CD14-positive monocyte (primary cell): Measurements from ENCODE around the gene MAP2. TPM values are rescaled to one million over a fixed set of nuclear protein-coding genes. Genes with fewer than 3 reads are reported as not detected.

ENCODE experiments used
- DNase-seq, 3 donors: peaks; one replicate each; pipeline ENCODE4 v3.0.0-alpha.2; 2011 to 2022
- H2AFZ ChIP-seq: 2 replicates; pipeline ENCODE4 v1.6.0; 2012; ENCODE audit warnings: mild to moderate bottlenecking, low read depth, low read length, inconsistent platforms; ENCODE audit not compliant: insufficient read depth, poor library complexity, severe bottlenecking
- H3K27ac ChIP-seq, 2 donors: 1 replicate in 1 of 2; 2 replicates in 1 of 2; pipeline ENCODE4 v1.5.1; 2012 to 2013; ENCODE audit warnings: low read length in 2 of 2, control low read depth in 1 of 2, inconsistent platforms in 1 of 2, low read depth in 1 of 2, mild to moderate bottlenecking in 1 of 2
- H3K27me3 ChIP-seq, 2 donors: one replicate each; pipeline versions ENCODE4 v1.6.0 to v1.6.1; 2011 to 2013; ENCODE audit warnings: low read length in 2 of 2; ENCODE audit not compliant: control insufficient read depth in 2 of 2, insufficient read depth in 2 of 2
- H3K36me3 ChIP-seq, 2 donors: replicated peaks in 1 of 2; 1 replicate in 1 of 2; 2 replicates in 1 of 2; pipeline versions ENCODE4 v1.5.1 to v1.6.1; 2012 to 2013; ENCODE audit warnings: low read length in 2 of 2, control low read depth in 1 of 2, inconsistent platforms in 1 of 2, mild to moderate bottlenecking in 1 of 2; ENCODE audit not compliant: insufficient read depth in 2 of 2, control insufficient read depth in 1 of 2
- H3K4me1 ChIP-seq, 2 donors: 1 replicate in 1 of 2; 2 replicates in 1 of 2; pipeline versions ENCODE4 v1.5.1 to v1.6.1; 2012 to 2013; ENCODE audit warnings: low read length in 2 of 2, control low read depth in 1 of 2, inconsistent platforms in 1 of 2, mild to moderate bottlenecking in 1 of 2, moderate library complexity in 1 of 2; ENCODE audit not compliant: insufficient read depth in 2 of 2, control insufficient read depth in 1 of 2
- H3K4me2 ChIP-seq: replicated peaks from 2 replicates; pipeline ENCODE3; 2012; ENCODE audit warnings: low read length, moderate library complexity, mild to moderate bottlenecking; ENCODE audit not compliant: poor library complexity, severe bottlenecking; ENCODE audit errors: extremely low read depth
- H3K4me3 ChIP-seq, 3 experiments: fragments of 200-600 bp in 1 of 3; sonication (generic) in 1 of 3; replicated peaks in 1 of 3; 1 replicate in 2 of 3; 2 replicates in 1 of 3; pipeline ENCODE4 v1.5.1; 2011 to 2013; ENCODE audit warnings: low read length in 3 of 3, mild to moderate bottlenecking in 3 of 3, control low read depth in 2 of 3, low read depth in 2 of 3, inconsistent platforms in 1 of 3, moderate library complexity in 1 of 3
- H3K79me2 ChIP-seq: 2 replicates; pipeline ENCODE4 v1.6.0; 2012; ENCODE audit warnings: mild to moderate bottlenecking, control low read depth, inconsistent platforms, low read length, moderate library complexity; ENCODE audit not compliant: insufficient read depth
- H3K9ac ChIP-seq: 2 replicates; pipeline ENCODE4 v1.6.0; 2017; ENCODE audit warnings: low read length, mild to moderate bottlenecking; ENCODE audit not compliant: insufficient read depth, poor library complexity, severe bottlenecking
- H3K9me3 ChIP-seq, 2 donors: replicated peaks in 1 of 2; 1 replicate in 1 of 2; 2 replicates in 1 of 2; pipeline versions ENCODE4 v1.5.1 to v1.6.1; 2012 to 2013; ENCODE audit warnings: low read length in 2 of 2, control low read depth in 1 of 2; ENCODE audit not compliant: control insufficient read depth in 1 of 2, insufficient read depth in 1 of 2
- H4K20me1 ChIP-seq: 2 replicates; pipeline ENCODE4 v1.6.0; 2012; ENCODE audit warnings: mild to moderate bottlenecking, low read length, control low read depth, moderate library complexity; ENCODE audit not compliant: insufficient read depth
- H3K27ac Mint-ChIP-seq, 7 donors: one replicate each; pipeline ENCODE4 v1.8.0; 2020; ENCODE audit warnings: mild to moderate bottlenecking in 7 of 7, mixed read lengths in 7 of 7, moderate library complexity in 6 of 7, inconsistent platforms in 2 of 7
- H3K27me3 Mint-ChIP-seq, 3 donors: one replicate each; pipeline ENCODE4 v1.8.0; 2021 to 2022; ENCODE audit warnings: low read depth in 3 of 3, mild to moderate bottlenecking in 3 of 3, mixed read lengths in 3 of 3, moderate library complexity in 3 of 3, inconsistent platforms in 1 of 3
- H3K36me3 Mint-ChIP-seq, 2 donors: one replicate each; pipeline ENCODE4 v1.8.0; 2020; ENCODE audit warnings: mixed read lengths in 2 of 2, inconsistent platforms in 1 of 2, mild to moderate bottlenecking in 1 of 2
- H3K4me1 Mint-ChIP-seq: one replicate; pipeline ENCODE4 v1.8.0; 2020; ENCODE audit warnings: mild to moderate bottlenecking, mixed read lengths
- H3K4me3 Mint-ChIP-seq, 2 donors: one replicate each; pipeline ENCODE4 v1.8.0; 2020; ENCODE audit warnings: mild to moderate bottlenecking in 2 of 2, mixed read lengths in 2 of 2, moderate library complexity in 1 of 2
- H3K9me3 Mint-ChIP-seq, 7 donors: one replicate each; pipeline ENCODE4 v1.8.0; 2020 to 2022; ENCODE audit warnings: mixed read lengths in 7 of 7, mild to moderate bottlenecking in 6 of 7, moderate library complexity in 6 of 7, inconsistent platforms in 2 of 7
- WGBS: methylation state at CpG from one replicate; pipeline ENCODE4 v1.1.5; 2013; ENCODE audit warnings: missing lambda C conversion rate; ENCODE audit not compliant: insufficient coverage; 5-methylcytosine and 5-hydroxymethylcytosine counted together
- intact Hi-C, 2 donors: fragments of 100-400 bp; cut with micrococcal nuclease; formaldehyde crosslinking; loops; one replicate each; pipeline versions ENCODE4 v1.15.0 to v1.15.1; 2023
- polyA plus RNA-seq, 3 donors: library from polyadenylated mRNA; depleted of rRNA in 1 of 3; unstranded in 2 of 3; stranded (reverse) in 1 of 3; fragments of 300-500 nt in 2 of 3; fragments of >200 nt in 1 of 3; fragmentation: Illumina TruSeq in 2 of 3; gene quantifications; 1 replicate in 2 of 3; 2 replicates in 1 of 3; pipeline ENCODE4 v1.2.3, GENCODE V29; 2012 to 2021
- TF ChIP-seq, protein P1 (sequence below): fragments of 200-600 bp; IDR thresholded peaks from one replicate; pipeline ENCODE4 v1.8.0; 2022; ENCODE audit warnings: antibody characterized with exemption, mild to moderate bottlenecking

Gene MAP2
- polyA plus RNA-seq, 3 donors: not detected

DNA sequence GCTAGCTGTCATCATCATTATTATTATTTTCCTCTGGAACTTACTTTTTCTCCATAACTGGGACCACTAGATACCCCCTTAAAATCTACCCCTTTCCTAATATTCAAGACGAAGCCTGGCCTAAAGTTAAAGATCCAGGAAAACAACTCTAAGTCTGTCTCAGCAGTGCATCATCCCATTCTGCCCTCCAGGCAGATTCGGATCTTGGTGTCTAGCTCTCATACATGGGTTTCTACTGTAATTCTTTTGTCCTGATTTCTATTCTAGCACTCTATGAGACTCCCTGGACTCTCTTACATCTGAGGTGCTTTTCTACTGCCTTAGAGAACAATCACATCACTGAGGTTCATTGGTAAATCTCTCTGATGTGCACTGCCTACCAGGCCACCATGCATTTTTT is 35.5 kb downstream of the MAP2 start:
- no peaks in the 10 kb centered on the region for H3K79me2 ChIP-seq
- no peaks in the 10 kb centered on the region for H3K9me3 ChIP-seq
- H3K4me1 ChIP-seq: no peaks in the 10 kb centered on the region
- TF ChIP-seq, protein P1, sequence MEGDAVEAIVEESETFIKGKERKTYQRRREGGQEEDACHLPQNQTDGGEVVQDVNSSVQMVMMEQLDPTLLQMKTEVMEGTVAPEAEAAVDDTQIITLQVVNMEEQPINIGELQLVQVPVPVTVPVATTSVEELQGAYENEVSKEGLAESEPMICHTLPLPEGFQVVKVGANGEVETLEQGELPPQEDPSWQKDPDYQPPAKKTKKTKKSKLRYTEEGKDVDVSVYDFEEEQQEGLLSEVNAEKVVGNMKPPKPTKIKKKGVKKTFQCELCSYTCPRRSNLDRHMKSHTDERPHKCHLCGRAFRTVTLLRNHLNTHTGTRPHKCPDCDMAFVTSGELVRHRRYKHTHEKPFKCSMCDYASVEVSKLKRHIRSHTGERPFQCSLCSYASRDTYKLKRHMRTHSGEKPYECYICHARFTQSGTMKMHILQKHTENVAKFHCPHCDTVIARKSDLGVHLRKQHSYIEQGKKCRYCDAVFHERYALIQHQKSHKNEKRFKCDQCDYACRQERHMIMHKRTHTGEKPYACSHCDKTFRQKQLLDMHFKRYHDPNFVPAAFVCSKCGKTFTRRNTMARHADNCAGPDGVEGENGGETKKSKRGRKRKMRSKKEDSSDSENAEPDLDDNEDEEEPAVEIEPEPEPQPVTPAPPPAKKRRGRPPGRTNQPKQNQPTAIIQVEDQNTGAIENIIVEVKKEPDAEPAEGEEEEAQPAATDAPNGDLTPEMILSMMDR: no peak
- no peaks in the 10 kb centered on the region for H3K27me3 ChIP-seq
- no peak for DNase-seq
- 85% methylated on average over 2 of the region's 2 CpGs for WGBS
- no peak overlapping the region for H3K9ac ChIP-seq
- intact Hi-C loops: no loop called here
- Mint-ChIP-seq H3K27me3 (peaks cover 0 to 2% (median 2%) of the 10 kb centered on the region in 3 donors), H3K9me3 (peaks cover 0 to under 1% (median 0%) of the 10 kb centered on the region in 7 donors), H3K4me3 (no peak overlapping the region), H3K36me3 (no peaks in the 10 kb centered on the region), H3K4me1 (no peaks in the 10 kb centered on the region), H3K27ac (no peak overlapping the region)
- no peak overlapping the region for H3K27ac ChIP-seq
- H3K4me2 ChIP-seq: no peak overlapping the region
- H4K20me1 ChIP-seq: no peaks in the 10 kb centered on the region
- no peak overlapping the region for H3K4me3 ChIP-seq
- H2AFZ ChIP-seq: no peak overlapping the region
- no peaks in the 10 kb centered on the region for H3K36me3 ChIP-seq

DNA sequence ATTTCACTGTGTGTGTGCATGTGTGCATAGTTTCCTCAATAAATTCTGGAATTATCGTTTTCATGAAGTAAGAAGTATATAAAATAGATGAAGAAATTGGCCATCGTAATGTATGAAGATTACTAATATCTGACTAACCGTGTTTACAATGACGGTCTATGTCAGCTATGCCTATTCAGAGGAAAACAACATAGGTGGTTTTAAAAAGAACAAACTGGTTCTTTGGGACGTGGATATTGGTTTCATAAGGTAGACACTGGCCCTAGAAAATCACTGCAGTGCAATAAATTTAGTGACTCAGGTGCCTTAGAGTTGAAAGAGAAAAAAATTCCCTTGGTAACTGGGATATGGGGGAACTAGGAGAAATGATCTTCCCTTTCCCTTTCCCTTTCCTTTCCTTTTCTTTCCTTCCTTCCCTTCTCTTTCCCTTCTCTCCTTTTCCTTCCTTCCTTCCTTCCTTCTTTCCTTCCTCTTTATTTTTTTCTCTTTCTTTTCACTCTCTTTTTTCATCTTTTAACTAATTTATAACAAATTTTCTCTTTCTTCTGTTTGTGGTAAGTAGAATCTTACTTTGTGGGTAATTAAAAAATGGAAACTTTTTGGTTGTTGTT is 36.4 kb downstream of the MAP2 start:
- WGBS: 93% methylated on average over 3 of the region's 5 CpGs
- H3K36me3 Mint-ChIP-seq: no peaks in the 10 kb centered on the region

More for the DNA sequence above, 36.4 kb downstream of the MAP2 start:
- no peak overlapping the region for H3K9ac ChIP-seq
- H3K27me3 ChIP-seq: no peaks in the 10 kb centered on the region
- no peak for DNase-seq
- intact Hi-C loops: no loop called here
- peaks cover 0 to 2% (median 2%) of the 10 kb centered on the region in 3 donors for H3K27me3 Mint-ChIP-seq
- no peak overlapping the region for H3K4me2 ChIP-seq
- H3K27ac ChIP-seq: no peak overlapping the region
- H3K4me3 ChIP-seq: no peak overlapping the region
- H3K4me1 Mint-ChIP-seq: no peaks in the 10 kb centered on the region
- TF ChIP-seq, protein P1: no peak
- H3K79me2 ChIP-seq: no peaks in the 10 kb centered on the region
- no peaks in the 10 kb centered on the region for H3K9me3 Mint-ChIP-seq
- H3K36me3 ChIP-seq: no peaks in the 10 kb centered on the region
- no peak overlapping the region for H2AFZ ChIP-seq
- H3K4me3 Mint-ChIP-seq: no peak overlapping the region
- H3K4me1 ChIP-seq: no peaks in the 10 kb centered on the region
- H4K20me1 ChIP-seq: no peaks in the 10 kb centered on the region
- no peaks in the 10 kb centered on the region for H3K9me3 ChIP-seq
- H3K27ac Mint-ChIP-seq: no peak overlapping the region
